SH-SY5Y (cell line): ENCODE measurements around the gene MUL1.

Source experiments
- GATA2 ChIP-seq: IDR thresholded peaks from 2 replicates; pipeline ENCODE4 v1.6.1; 2011; ENCODE audit warnings: mild to moderate bottlenecking, low read depth, low read length
- GATA3 ChIP-seq: IDR thresholded peaks from 2 replicates; pipeline ENCODE4 v1.6.1; 2011; ENCODE audit warnings: low read depth, mild to moderate bottlenecking, low read length, moderate library complexity

DNA sequence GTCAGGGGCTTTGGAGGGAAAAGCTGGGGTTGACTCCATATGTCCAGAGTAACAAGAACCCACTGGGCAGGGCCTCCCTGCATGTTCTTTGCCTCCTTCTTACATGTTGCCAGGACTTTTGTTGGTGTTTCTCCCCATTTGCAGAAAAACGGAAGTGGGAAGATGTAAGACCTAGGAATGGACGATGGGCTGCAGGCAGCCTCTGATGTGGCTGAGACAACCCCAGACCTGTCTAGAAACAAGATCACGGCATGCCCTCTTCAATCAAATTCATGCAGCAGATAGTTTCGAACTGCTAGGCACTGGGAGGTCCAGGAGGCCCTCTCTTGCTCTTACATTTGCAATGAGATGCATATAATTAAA is 47.8 kb upstream of the MUL1 start:
- TF ChIP-seq GATA2: no peak
- TF ChIP-seq GATA3: no peak
